NT2/D1 (cell line): ENCODE measurements around the gene BRME1.

ENCODE experiments used
- YY1 ChIP-seq: IDR thresholded peaks from 2 replicates; pipeline ENCODE4 v1.6.1; 2011; ENCODE audit not compliant: insufficient read length, insufficient read depth
- ZNF274 ChIP-seq: IDR thresholded peaks from 2 replicates; pipeline ENCODE4 v1.6.1; 2011; ENCODE audit warnings: mild to moderate bottlenecking, low read depth, low read length

DNA sequence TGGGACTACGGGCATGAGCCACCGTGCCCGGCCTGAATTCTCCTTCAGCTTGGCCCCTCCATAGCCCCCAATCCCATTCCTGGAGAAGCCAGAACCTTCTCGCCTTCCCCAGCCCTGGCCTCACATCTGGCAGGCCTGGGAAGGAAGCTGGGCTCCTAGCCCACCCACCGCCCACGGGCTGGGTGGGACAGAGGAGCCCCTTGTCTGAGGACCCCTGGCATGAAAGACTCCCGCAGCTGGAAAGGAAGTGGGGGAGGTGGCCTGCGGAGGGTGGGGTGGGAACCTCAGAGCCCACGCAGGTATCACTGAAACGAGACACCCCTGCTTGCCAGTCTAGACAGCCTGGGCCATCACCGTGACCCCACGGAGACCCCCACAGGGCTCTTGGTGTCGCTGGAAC, 36.6 kb downstream of the BRME1 start:
- TF ChIP-seq YY1 = no peak
- TF ChIP-seq ZNF274 = no peak
